HEK293 (cell line): Measurements from ENCODE around the gene SNTB2.

ENCODE experiments used
- CTCF ChIA-PET: fragments of 350-600 bp; formaldehyde crosslinking; extraction: SDS; loops from one replicate; lab custom pipeline; 2021; ENCODE audit warnings: antibody characterized with exemption; lab: Yijun Ruan, JAX
- POLR2A ChIA-PET: fragments of 300-600 bp; formaldehyde crosslinking; extraction: SDS; loops from one replicate; lab custom pipeline; 2020; ENCODE audit warnings: antibody characterized with exemption, inconsistent platforms; lab: Yijun Ruan, JAX
- H3K27ac ChIP-seq: fragments of 200-500 bp; sonication (Bioruptor generic); 2 replicates; pipeline ENCODE4 v1.5.1; 2014; ENCODE audit warnings: low read depth, low read length, control low read depth, inconsistent platforms; ENCODE audit errors: extremely low read depth
- H3K36me3 ChIP-seq, 2 experiments: fragments of 200-500 bp in 1 of 2; sonication (Bioruptor generic) in 1 of 2; 1 replicate in 1 of 2; 2 replicates in 1 of 2; pipeline ENCODE4 v1.5.1; 2014 to 2017; ENCODE audit warnings: inconsistent platforms in 2 of 2, low read length in 2 of 2; ENCODE audit not compliant: control insufficient read depth in 2 of 2, insufficient read depth in 1 of 2
- H3K4me1 ChIP-seq: fragments of 200-500 bp; sonication (Bioruptor generic); 2 replicates; pipeline ENCODE4 v1.5.1; 2014; ENCODE audit warnings: mild to moderate bottlenecking, low read length, inconsistent platforms; ENCODE audit not compliant: control insufficient read depth, insufficient read depth
- H3K4me3 ChIP-seq: 2 replicates; pipeline ENCODE4 v1.5.1; 2011; ENCODE audit warnings: low read depth, mild to moderate bottlenecking, control low read depth, low read length, moderate library complexity
- H3K9me3 ChIP-seq: fragments of 200-500 bp; sonication (Bioruptor generic); 2 replicates; pipeline ENCODE4 v1.5.1; 2014; ENCODE audit warnings: low read depth, low read length, inconsistent platforms; ENCODE audit not compliant: control insufficient read depth, insufficient read depth
- EGR2 ChIP-seq: fragments of 450-650 bp; formaldehyde crosslinking; IDR thresholded peaks from 2 replicates; pipeline ENCODE4 v1.5.1; 2016; ENCODE audit warnings: low read depth, missing biosample characterization, missing genetic modification characterization
- GLIS2 ChIP-seq: fragments of 450-650 bp; formaldehyde crosslinking; IDR thresholded peaks from 2 replicates; pipeline ENCODE4 v1.5.1; 2016; ENCODE audit warnings: missing biosample characterization, missing genetic modification characterization
- KLF16 ChIP-seq: fragments of 450-650 bp; formaldehyde crosslinking; IDR thresholded peaks from 2 replicates; pipeline ENCODE4 v1.5.1; 2017; ENCODE audit warnings: missing biosample characterization, missing genetic modification characterization
- KLF9 ChIP-seq: fragments of 450-650 bp; formaldehyde crosslinking; IDR thresholded peaks from 2 replicates; pipeline ENCODE4 v1.5.1; 2016; ENCODE audit warnings: missing biosample characterization, missing genetic modification characterization, low read depth
- ZFHX2 ChIP-seq: fragments of 450-650 bp; formaldehyde crosslinking; conservative IDR thresholded peaks from 2 replicates; pipeline ENCODE4 v1.5.1; 2016; ENCODE audit warnings: missing biosample characterization, missing genetic modification characterization
- ZNF112 ChIP-seq: fragments of 450-650 bp; formaldehyde crosslinking; IDR thresholded peaks from 2 replicates; pipeline ENCODE4 v1.5.0; 2017; ENCODE audit warnings: missing biosample characterization, missing genetic modification characterization
- ZNF335 ChIP-seq: fragments of 450-650 bp; formaldehyde crosslinking; conservative IDR thresholded peaks from 2 replicates; pipeline ENCODE4 v1.5.1; 2016; ENCODE audit warnings: missing biosample characterization, missing genetic modification characterization
- ZNF341 ChIP-seq: fragments of 450-650 bp; formaldehyde crosslinking; IDR thresholded peaks from 2 replicates; pipeline ENCODE4; 2016; ENCODE audit warnings: low read depth, missing biosample characterization, missing genetic modification characterization
- ZNF423 ChIP-seq: fragments of 450-650 bp; formaldehyde crosslinking; IDR thresholded peaks from 2 replicates; pipeline ENCODE4 v1.5.1; 2016; ENCODE audit warnings: missing biosample characterization, missing genetic modification characterization
- ZNF521 ChIP-seq: fragments of 450-650 bp; formaldehyde crosslinking; IDR thresholded peaks from 2 replicates; pipeline ENCODE4 v1.5.1; 2017; ENCODE audit warnings: missing biosample characterization, mild to moderate bottlenecking, missing genetic modification characterization
- ZSCAN30 ChIP-seq: fragments of 450-650 bp; IDR thresholded peaks from 2 replicates; pipeline ENCODE4 v1.5.1; 2018; ENCODE audit warnings: missing biosample characterization, mild to moderate bottlenecking, missing genetic modification characterization, moderate library complexity
- TF ChIP-seq, protein P1 (sequence below): fragments of 450-650 bp; formaldehyde crosslinking; IDR thresholded peaks from 2 replicates; pipeline ENCODE4 v1.5.1; 2016; ENCODE audit warnings: missing biosample characterization, missing genetic modification characterization
- TF ChIP-seq, protein P2 (sequence below): sonication (generic); formaldehyde crosslinking; IDR thresholded peaks from 2 replicates; pipeline ENCODE4 v1.8.1; 2022; ENCODE audit warnings: mild to moderate bottlenecking, moderate library complexity, missing genetic modification reagents
- TF ChIP-seq, protein P3 (sequence below): fragments of 450-650 bp; formaldehyde crosslinking; IDR thresholded peaks from 2 replicates; pipeline ENCODE4 v1.5.1; 2016; ENCODE audit warnings: missing biosample characterization, missing genetic modification characterization
- TF ChIP-seq, protein P4 (sequence below): fragments of 450-650 bp; formaldehyde crosslinking; IDR thresholded peaks from 2 replicates; pipeline ENCODE4 v1.5.1; 2017; ENCODE audit warnings: missing biosample characterization, missing genetic modification characterization
- TF ChIP-seq, protein P5 (sequence below): fragments of 450-650 bp; formaldehyde crosslinking; optimal IDR thresholded peaks from 2 replicates; pipeline ENCODE3; 2016; ENCODE audit warnings: missing biosample characterization, mild to moderate bottlenecking, missing genetic modification characterization
- TF ChIP-seq, protein P6 (sequence below): fragments of 450-650 bp; formaldehyde crosslinking; IDR thresholded peaks from 2 replicates; pipeline ENCODE4 v1.5.1; 2016; ENCODE audit warnings: missing biosample characterization, missing genetic modification characterization
- TF ChIP-seq, protein P7 (sequence below): fragments of 450-650 bp; formaldehyde crosslinking; IDR thresholded peaks from 2 replicates; pipeline ENCODE4 v1.5.1; 2016; ENCODE audit warnings: missing biosample characterization, missing genetic modification characterization

SNTB2 gene

DNA sequence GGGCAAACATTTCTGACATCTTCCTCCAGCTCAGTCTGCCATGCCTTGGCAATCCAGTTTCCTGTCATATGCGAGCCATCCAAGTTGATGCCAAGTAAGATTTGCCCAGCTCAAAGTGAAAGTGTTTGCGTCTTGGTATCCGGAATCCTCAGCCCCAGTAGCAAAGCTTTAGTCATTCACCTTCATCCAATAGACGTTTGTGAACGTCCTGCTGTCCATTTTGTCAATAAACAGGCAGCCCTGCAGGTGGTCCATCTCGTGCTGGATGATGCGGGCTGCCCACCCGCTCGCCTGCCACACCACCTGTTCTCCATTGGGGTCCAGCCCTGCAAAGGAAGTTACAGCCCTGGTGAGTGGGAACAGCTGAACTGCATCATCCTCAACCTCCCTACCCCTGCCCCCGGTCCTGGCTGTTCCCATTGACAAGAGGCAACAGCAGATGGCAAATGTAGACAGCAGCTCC lies 141.9 kb downstream of the SNTB2 start (continued):
- TF ChIP-seq, protein P1, sequence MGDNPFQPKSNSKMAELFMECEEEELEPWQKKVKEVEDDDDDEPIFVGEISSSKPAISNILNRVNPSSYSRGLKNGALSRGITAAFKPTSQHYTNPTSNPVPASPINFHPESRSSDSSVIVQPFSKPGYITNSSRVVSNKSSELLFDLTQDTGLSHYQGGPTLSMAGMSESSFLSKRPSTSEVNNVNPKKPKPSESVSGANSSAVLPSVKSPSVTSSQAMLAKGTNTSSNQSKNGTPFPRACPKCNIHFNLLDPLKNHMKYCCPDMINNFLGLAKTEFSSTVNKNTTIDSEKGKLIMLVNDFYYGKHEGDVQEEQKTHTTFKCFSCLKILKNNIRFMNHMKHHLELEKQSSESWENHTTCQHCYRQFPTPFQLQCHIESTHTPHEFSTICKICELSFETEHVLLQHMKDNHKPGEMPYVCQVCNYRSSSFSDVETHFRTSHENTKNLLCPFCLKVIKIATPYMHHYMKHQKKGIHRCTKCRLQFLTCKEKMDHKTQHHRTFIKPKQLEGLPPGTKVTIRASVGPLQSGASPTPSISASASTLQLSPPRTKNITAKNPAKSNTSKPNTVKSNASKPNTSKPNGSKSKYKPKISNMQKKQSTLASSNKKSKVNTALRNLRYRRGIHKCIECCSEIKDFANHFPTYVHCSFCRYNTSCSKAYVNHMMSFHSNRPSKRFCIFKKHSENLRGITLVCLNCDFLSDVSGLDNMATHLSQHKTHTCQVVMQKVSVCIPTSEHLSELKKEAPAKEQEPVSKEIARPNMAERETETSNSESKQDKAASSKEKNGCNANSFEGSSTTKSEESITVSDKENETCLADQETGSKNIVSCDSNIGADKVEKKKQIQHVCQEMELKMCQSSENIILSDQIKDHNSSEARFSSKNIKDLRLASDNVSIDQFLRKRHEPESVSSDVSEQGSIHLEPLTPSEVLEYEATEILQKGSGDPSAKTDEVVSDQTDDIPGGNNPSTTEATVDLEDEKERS = no peak
- TF ChIP-seq KLF9 (tag by site-specific recombination) (peak; percentile 11; the same call in 1 of the 2 replicates), ZNF112 (tag by site-specific recombination) (no peak), ZNF335 (tag by site-specific recombination) (peak; percentile 89), EGR2 (tag by site-specific recombination) (0 out of 2 replicates have a peak, but pooled peaks have one; percentile 18), ZFHX2 (tag by site-specific recombination) (peak; percentile 39; the same call in 1 of the 2 replicates)
- TF ChIP-seq, protein P2, sequence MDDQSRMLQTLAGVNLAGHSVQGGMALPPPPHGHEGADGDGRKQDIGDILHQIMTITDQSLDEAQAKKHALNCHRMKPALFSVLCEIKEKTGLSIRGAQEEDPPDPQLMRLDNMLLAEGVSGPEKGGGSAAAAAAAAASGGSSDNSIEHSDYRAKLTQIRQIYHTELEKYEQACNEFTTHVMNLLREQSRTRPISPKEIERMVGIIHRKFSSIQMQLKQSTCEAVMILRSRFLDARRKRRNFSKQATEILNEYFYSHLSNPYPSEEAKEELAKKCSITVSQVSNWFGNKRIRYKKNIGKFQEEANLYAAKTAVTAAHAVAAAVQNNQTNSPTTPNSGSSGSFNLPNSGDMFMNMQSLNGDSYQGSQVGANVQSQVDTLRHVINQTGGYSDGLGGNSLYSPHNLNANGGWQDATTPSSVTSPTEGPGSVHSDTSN = no peak
- TF ChIP-seq, protein P3, sequence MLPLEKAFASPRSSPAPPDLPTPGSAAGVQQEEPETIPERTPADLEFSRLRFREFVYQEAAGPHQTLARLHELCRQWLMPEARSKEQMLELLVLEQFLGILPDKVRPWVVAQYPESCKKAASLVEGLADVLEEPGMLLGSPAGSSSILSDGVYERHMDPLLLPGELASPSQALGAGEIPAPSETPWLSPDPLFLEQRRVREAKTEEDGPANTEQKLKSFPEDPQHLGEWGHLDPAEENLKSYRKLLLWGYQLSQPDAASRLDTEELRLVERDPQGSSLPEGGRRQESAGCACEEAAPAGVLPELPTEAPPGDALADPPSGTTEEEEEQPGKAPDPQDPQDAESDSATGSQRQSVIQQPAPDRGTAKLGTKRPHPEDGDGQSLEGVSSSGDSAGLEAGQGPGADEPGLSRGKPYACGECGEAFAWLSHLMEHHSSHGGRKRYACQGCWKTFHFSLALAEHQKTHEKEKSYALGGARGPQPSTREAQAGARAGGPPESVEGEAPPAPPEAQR (tag by site-specific recombination) = no peak
- TF ChIP-seq, protein P4, sequence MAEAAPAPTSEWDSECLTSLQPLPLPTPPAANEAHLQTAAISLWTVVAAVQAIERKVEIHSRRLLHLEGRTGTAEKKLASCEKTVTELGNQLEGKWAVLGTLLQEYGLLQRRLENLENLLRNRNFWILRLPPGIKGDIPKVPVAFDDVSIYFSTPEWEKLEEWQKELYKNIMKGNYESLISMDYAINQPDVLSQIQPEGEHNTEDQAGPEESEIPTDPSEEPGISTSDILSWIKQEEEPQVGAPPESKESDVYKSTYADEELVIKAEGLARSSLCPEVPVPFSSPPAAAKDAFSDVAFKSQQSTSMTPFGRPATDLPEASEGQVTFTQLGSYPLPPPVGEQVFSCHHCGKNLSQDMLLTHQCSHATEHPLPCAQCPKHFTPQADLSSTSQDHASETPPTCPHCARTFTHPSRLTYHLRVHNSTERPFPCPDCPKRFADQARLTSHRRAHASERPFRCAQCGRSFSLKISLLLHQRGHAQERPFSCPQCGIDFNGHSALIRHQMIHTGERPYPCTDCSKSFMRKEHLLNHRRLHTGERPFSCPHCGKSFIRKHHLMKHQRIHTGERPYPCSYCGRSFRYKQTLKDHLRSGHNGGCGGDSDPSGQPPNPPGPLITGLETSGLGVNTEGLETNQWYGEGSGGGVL (tag by site-specific recombination) = no peak

DNA sequence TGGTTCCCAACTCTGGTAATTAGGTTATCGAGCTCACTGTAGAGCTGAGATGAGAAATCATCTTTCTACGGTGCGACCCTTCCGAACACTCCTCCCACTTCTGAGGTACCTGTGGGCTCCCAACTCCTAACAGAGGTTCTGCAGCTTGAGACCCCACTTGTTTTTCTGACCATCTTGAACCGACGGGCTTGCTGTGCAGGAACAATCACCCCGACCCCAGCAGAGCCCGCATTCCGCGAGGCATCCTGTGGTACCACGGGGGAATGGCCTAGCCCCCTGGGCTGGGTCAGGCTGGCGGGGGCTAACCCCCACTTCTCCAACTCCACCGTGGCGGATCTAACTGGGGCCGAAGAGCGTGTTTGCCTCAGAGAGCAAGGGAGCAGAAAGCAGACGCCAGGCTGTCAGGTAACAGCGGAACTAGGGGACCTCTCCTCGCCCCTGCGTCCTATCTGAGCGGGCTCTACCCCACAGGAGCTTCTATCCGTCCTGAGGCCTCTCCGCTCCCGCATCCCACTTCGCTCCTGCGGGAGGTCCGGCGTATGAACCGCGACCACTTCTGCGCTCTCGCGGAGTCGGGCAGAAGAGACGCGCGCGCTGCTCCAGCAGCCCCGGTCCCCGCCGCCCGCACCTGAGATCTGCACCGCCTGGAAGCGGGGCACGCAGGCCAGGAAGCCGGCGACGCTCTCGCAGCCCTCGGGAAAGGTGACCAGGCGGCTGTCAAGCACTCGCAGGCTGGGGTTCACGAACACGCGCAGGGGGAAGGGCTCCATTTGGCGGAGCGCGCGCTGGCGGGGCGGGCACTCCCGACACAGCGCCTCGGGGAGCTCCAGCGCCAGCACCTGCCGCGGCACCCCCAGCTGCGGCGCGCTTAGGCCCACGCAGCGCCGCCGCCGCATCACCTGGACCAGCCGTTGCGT lies 142.7 kb downstream of the SNTB2 start:
- Histone ChIP-seq H3K27ac (peak overlapping the region; percentile 78; the same call in 1 of the 2 replicates), H3K9me3 (no peaks in the 10 kb centered on the region), H3K36me3 (peaks cover 15 to 77% of the 10 kb centered on the region in 2 experiments; a peak in 2 of 3 replicates), H3K4me3 (peak overlapping the region; percentile 80), H3K4me1 (peaks cover 4% of the 10 kb centered on the region; the same call in 1 of the 2 replicates)
- CTCF ChIA-PET = interaction anchor here (0.9 to 1.0 kb wide), 2 partner anchors 13 to 18 kb away, joined by 3 to 6 read pairs; no protein-coding TSS in a partner anchor
- POLR2A ChIA-PET = interaction anchor here (0.6 to 4.9 kb wide), 8 partner anchors 11 to 425 kb away, joined by 3 to 27 read pairs (median 4); partner anchors contain the start of genes COG8, NIP7 and NOB1
- no peak for TF ChIP-seq ZSCAN30 (tag by site-specific recombination)
- TF ChIP-seq KLF9 (tag by site-specific recombination) = 0 out of 2 replicates have a peak, but pooled peaks have one; percentile 7
- peak; percentile 71 for TF ChIP-seq ZNF341 (tag by site-specific recombination)
- TF ChIP-seq GLIS2 = peak; percentile 73
- TF ChIP-seq, protein P5, sequence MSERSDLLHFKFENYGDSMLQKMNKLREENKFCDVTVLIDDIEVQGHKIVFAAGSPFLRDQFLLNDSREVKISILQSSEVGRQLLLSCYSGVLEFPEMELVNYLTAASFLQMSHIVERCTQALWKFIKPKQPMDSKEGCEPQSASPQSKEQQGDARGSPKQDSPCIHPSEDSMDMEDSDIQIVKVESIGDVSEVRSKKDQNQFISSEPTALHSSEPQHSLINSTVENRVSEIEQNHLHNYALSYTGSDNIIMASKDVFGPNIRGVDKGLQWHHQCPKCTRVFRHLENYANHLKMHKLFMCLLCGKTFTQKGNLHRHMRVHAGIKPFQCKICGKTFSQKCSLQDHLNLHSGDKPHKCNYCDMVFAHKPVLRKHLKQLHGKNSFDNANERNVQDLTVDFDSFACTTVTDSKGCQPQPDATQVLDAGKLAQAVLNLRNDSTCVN = peak; percentile 88
- 0 out of 2 replicates have a peak, but pooled peaks have one; percentile 21 for TF ChIP-seq KLF16 (tag by site-specific recombination)
- TF ChIP-seq, protein P6, sequence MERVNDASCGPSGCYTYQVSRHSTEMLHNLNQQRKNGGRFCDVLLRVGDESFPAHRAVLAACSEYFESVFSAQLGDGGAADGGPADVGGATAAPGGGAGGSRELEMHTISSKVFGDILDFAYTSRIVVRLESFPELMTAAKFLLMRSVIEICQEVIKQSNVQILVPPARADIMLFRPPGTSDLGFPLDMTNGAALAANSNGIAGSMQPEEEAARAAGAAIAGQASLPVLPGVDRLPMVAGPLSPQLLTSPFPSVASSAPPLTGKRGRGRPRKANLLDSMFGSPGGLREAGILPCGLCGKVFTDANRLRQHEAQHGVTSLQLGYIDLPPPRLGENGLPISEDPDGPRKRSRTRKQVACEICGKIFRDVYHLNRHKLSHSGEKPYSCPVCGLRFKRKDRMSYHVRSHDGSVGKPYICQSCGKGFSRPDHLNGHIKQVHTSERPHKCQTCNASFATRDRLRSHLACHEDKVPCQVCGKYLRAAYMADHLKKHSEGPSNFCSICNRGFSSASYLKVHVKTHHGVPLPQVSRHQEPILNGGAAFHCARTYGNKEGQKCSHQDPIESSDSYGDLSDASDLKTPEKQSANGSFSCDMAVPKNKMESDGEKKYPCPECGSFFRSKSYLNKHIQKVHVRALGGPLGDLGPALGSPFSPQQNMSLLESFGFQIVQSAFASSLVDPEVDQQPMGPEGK (tag by site-specific recombination) = peak; percentile 15; the same call in 1 of the 2 replicates
- TF ChIP-seq ZNF521 (tag by site-specific recombination) = no peak
- TF ChIP-seq, protein P7, sequence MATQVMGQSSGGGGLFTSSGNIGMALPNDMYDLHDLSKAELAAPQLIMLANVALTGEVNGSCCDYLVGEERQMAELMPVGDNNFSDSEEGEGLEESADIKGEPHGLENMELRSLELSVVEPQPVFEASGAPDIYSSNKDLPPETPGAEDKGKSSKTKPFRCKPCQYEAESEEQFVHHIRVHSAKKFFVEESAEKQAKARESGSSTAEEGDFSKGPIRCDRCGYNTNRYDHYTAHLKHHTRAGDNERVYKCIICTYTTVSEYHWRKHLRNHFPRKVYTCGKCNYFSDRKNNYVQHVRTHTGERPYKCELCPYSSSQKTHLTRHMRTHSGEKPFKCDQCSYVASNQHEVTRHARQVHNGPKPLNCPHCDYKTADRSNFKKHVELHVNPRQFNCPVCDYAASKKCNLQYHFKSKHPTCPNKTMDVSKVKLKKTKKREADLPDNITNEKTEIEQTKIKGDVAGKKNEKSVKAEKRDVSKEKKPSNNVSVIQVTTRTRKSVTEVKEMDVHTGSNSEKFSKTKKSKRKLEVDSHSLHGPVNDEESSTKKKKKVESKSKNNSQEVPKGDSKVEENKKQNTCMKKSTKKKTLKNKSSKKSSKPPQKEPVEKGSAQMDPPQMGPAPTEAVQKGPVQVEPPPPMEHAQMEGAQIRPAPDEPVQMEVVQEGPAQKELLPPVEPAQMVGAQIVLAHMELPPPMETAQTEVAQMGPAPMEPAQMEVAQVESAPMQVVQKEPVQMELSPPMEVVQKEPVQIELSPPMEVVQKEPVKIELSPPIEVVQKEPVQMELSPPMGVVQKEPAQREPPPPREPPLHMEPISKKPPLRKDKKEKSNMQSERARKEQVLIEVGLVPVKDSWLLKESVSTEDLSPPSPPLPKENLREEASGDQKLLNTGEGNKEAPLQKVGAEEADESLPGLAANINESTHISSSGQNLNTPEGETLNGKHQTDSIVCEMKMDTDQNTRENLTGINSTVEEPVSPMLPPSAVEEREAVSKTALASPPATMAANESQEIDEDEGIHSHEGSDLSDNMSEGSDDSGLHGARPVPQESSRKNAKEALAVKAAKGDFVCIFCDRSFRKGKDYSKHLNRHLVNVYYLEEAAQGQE (tag by site-specific recombination) = no peak
- TF ChIP-seq ZNF423 (tag by site-specific recombination) = no peak
